Right atrium auricular region (tissue), 2 donors: Measurements from ENCODE around the gene NSL1. TPM values are rescaled to one million over a fixed set of nuclear protein-coding genes. Genes with fewer than 3 reads are reported as not detected.

Experiments used
- DNase-seq: peaks from one replicate; pipeline ENCODE4 v3.0.0-alpha.2; 2019; ENCODE audit warnings: low spot score
- H3K27ac ChIP-seq, 2 donors: fragments of 200-600 bp; sonication (generic); 1 replicate in 1 of 2; 2 replicates in 1 of 2; pipeline ENCODE4 v1.5.1; 2016 to 2019
- H3K27me3 ChIP-seq, 2 donors: fragments of 200-600 bp; sonication (generic); one replicate each; pipeline versions ENCODE4 v1.5.1 to v1.6.0; 2017 to 2019
- H3K36me3 ChIP-seq: fragments of 200-600 bp; sonication (generic); one replicate; pipeline ENCODE4 v1.5.1; 2016
- H3K4me1 ChIP-seq, 2 donors: fragments of 200-600 bp; sonication (generic); one replicate each; pipeline versions ENCODE4 v1.5.1 to v1.6.0; 2017 to 2019
- H3K4me3 ChIP-seq, 2 donors: fragments of 200-600 bp; sonication (generic); 1 replicate in 1 of 2; 2 replicates in 1 of 2; pipeline ENCODE4 v1.5.1; 2017 to 2019; ENCODE audit warnings: mild to moderate bottlenecking in 1 of 2, moderate library complexity in 1 of 2
- H3K9me3 ChIP-seq, 2 donors: fragments of 200-600 bp; sonication (generic); one replicate each; pipeline ENCODE4 v1.5.1; 2019
- CTCF ChIP-seq, 2 donors: fragments of 200-600 bp; sonication (generic); IDR thresholded peaks; one replicate each; pipeline ENCODE4 v1.5.1; 2019; ENCODE audit warnings: antibody characterized with exemption in 2 of 2
- total RNA-seq, 2 donors: library from RNA; depleted of rRNA; stranded (reverse); fragments of >200 nt; gene quantifications; one replicate each; pipeline ENCODE4 v1.1.0, GENCODE V29; 2016

NSL1 gene
- total RNA-seq, 2 donors from 2014 or later: 28.2 to 46.1 TPM

GRCh38 chr1:212752934-212753497 lies 38.6 kb downstream of the NSL1 start:
- Histone ChIP-seq H3K9me3 (no peaks in the 10 kb centered on the region), H3K36me3 (no peaks in the 10 kb centered on the region), H3K27me3 (no peaks in the 10 kb centered on the region), H3K4me1 (peaks cover 0 to 14% of the 10 kb centered on the region in 2 donors), H3K27ac (peak overlapping the region; percentile 24 to 35), H3K4me3 (no peak overlapping the region)
- no peak for DNase-seq
- no peak for TF ChIP-seq CTCF (IDR thresholded peaks at IDR 0.05)

- TF ChIP-seq CTCF (IDR thresholded peaks at IDR 0.05): no peak
- Histone ChIP-seq H3K36me3 (no peaks in the 10 kb centered on the region), H3K4me3 (no peak overlapping the region), H3K4me1 (peaks cover 0 to 14% of the 10 kb centered on the region in 2 donors), H3K27me3 (no peaks in the 10 kb centered on the region), H3K9me3 (no peaks in the 10 kb centered on the region), H3K27ac (peak overlapping the region in 1 of 2 donors; percentile 35)
- DNase-seq: no peak
Measured at GRCh38 chr1:212752252-212752933, 39.2 kb downstream of the NSL1 start.

GRCh38 chr1:212749821-212750535 lies 41.6 kb downstream of the NSL1 start:
- DNase-seq: no peak
- H3K36me3 ChIP-seq: no peaks in the 10 kb centered on the region
- H3K4me3 ChIP-seq: no peak overlapping the region
- TF ChIP-seq CTCF (IDR thresholded peaks at IDR 0.05): peak; percentile 32 to 74
- no peaks in the 10 kb centered on the region for H3K27me3 ChIP-seq
- H3K4me1 ChIP-seq: peaks cover 0 to 14% of the 10 kb centered on the region in 2 donors
- no peak overlapping the region for H3K27ac ChIP-seq
- H3K9me3 ChIP-seq: no peaks in the 10 kb centered on the region

- no peaks in the 10 kb centered on the region for H3K27me3 ChIP-seq
- H3K9me3 ChIP-seq: no peaks in the 10 kb centered on the region
- H3K4me1 ChIP-seq: peaks cover 0 to 8% of the 10 kb centered on the region in 2 donors
- H3K4me3 ChIP-seq: no peak overlapping the region
- no peak for DNase-seq
- TF ChIP-seq CTCF (IDR thresholded peaks at IDR 0.05): no peak
- H3K27ac ChIP-seq: no peak overlapping the region
- no peaks in the 10 kb centered on the region for H3K36me3 ChIP-seq
Measured at GRCh38 chr1:212746546-212746945, 45.0 kb downstream of the NSL1 start.

GRCh38 chr1:212745303-212745702 lies 46.3 kb downstream of the NSL1 start:
- no peaks in the 10 kb centered on the region for H3K36me3 ChIP-seq
- H3K4me3 ChIP-seq: no peak overlapping the region
- H3K4me1 ChIP-seq: peaks cover 0 to 8% of the 10 kb centered on the region in 2 donors
- no peaks in the 10 kb centered on the region for H3K27me3 ChIP-seq
- TF ChIP-seq CTCF (IDR thresholded peaks at IDR 0.05): no peak
- no peaks in the 10 kb centered on the region for H3K9me3 ChIP-seq
- DNase-seq: no peak
- H3K27ac ChIP-seq: no peak overlapping the region
